Measurements from ENCODE around the gene SIK3.

- TF ChIP-seq CTCF (IDR thresholded peaks at IDR 0.05): no peak
- no peak for TF ChIP-seq ZFX (IDR thresholded peaks at IDR 0.05; ENCODE audit: borderline replicate concordance)
Measured at GRCh38 chr11:117037975-117038350, 60.3 kb downstream of the SIK3 start.
